GM12878 (cell line): Measurements from ENCODE around the gene MYPN.

Experiments used
- NFYB ChIP-seq: IDR thresholded peaks from 2 replicates; pipeline ENCODE4 v1.6.1; 2011; ENCODE audit warnings: low read depth, mild to moderate bottlenecking, low read length, improper control_type of control experiment, moderate library complexity; ENCODE audit not compliant: insufficient read depth
- TF ChIP-seq, protein P1 (sequence below), 3 experiments: IDR thresholded peaks in 2 of 3; conservative IDR thresholded peaks in 1 of 3; 2 replicates each; pipeline ENCODE4 v1.5.1; 2011; ENCODE audit warnings: low read depth in 3 of 3, low read length in 3 of 3, mild to moderate bottlenecking in 3 of 3, control low read depth in 2 of 3, moderate library complexity in 2 of 3, inconsistent platforms in 1 of 3, mixed read lengths in 1 of 3; ENCODE audit not compliant: control insufficient read depth in 2 of 3, insufficient read depth in 1 of 3; ENCODE audit errors: extremely low read depth in 1 of 3

DNA sequence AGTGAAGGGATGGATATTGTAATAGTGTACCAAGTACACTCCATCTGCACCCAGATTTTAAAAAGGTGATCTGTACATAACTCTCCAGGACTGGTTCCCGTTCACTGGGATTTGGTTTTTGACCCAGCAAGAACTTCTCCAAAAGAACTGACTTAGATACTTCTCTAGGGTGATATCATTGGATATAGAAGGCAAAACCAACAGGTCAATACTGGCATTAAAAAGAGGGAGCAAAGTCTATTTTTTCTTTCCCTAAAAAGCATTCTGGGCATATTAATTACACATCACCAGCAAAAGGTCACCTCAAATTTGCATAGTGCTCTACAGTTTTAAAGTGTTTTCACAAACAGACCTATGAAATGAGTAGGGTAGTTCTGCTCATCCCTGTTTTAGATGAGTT lies 3.5 kb downstream of the MYPN start:
- TF ChIP-seq, protein P1, sequence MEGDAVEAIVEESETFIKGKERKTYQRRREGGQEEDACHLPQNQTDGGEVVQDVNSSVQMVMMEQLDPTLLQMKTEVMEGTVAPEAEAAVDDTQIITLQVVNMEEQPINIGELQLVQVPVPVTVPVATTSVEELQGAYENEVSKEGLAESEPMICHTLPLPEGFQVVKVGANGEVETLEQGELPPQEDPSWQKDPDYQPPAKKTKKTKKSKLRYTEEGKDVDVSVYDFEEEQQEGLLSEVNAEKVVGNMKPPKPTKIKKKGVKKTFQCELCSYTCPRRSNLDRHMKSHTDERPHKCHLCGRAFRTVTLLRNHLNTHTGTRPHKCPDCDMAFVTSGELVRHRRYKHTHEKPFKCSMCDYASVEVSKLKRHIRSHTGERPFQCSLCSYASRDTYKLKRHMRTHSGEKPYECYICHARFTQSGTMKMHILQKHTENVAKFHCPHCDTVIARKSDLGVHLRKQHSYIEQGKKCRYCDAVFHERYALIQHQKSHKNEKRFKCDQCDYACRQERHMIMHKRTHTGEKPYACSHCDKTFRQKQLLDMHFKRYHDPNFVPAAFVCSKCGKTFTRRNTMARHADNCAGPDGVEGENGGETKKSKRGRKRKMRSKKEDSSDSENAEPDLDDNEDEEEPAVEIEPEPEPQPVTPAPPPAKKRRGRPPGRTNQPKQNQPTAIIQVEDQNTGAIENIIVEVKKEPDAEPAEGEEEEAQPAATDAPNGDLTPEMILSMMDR (IDR thresholded peaks at IDR 0.05 in 2 of 3, conservative IDR thresholded peaks at IDR 0.05 in 1 of 3; ENCODE audit: control insufficient read depth in 2 of 3, extremely low read depth in 1 of 3, insufficient read depth in 1 of 3, low read depth in 3 of 3, low read length in 3 of 3) = no peak
- TF ChIP-seq NFYB = no peak
